ENCODE data around the gene C4BPA.

The C4BPA gene

DNA sequence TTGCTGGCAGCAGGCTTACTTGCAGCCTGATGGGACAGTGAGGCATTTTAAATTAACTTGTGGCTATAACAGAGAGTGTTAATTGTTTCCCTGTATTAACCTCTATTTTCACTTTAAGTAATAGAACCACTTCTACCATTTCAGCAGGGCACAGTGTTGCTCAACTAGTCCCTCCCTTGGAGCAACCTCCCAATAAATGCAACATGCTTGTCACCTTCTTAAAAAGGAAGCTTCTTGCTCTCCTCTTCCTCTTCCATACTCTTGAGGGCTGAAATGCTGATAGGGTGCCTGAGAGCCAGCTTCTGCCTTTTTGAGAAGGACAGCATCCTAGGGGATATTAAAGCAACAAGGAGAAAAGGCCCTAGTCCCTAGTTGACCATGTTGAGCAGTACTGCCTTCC is 52.1 kb downstream of the C4BPA start:
- no peak for DNase-seq
- in situ Hi-C loops (cut with HindIII; ENCODE audit: low pct_ligation_motif_present, low pct_unique_long_range_greater_than_20kb, low sequenced_read_pairs), result no loop called here

DNA sequence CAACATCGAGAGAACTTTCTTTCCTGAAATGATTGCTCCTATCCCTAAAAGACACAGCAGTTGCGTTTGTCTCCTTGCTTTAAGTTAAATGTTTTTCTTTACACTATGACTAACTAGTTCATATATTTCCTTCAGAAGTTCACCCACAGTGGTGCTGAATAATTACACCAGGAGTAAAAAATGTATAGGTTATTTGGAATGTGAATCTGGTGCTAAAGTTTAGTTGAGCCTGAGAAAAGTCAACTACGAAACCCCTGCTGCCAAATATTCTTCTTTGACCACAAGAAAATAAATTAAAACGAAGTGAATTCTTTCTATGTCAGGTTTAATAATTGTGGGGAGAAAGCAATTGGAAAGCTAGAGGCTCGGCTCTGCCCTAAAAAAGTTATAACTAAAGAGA is 52.8 kb downstream of the C4BPA start:
- no peak for DNase-seq
- in situ Hi-C loops (cut with HindIII; ENCODE audit: low pct_ligation_motif_present, low pct_unique_long_range_greater_than_20kb, low sequenced_read_pairs), result no loop called here

DNA sequence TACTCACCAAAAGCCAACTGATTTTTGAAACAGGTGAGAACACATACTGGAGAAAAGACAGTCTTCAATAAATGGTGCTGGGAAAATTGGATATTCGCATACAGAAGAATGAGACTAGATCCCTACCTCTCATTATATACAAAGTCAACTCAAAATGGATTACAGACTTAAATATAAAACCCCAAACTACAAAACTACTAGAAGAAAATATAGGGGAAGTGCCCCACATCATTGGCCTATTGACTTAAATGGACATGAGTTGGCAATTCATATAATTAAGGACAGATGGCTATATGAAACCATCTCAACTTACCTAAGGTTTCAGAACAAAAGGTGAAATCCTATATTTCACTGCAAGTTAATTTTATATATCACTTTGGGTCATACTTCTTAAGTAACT is 60.1 kb downstream of the C4BPA start:
- in situ Hi-C loops (cut with HindIII; ENCODE audit: low pct_ligation_motif_present, low pct_unique_long_range_greater_than_20kb, low sequenced_read_pairs), result no loop called here
- no peak for DNase-seq

DNA sequence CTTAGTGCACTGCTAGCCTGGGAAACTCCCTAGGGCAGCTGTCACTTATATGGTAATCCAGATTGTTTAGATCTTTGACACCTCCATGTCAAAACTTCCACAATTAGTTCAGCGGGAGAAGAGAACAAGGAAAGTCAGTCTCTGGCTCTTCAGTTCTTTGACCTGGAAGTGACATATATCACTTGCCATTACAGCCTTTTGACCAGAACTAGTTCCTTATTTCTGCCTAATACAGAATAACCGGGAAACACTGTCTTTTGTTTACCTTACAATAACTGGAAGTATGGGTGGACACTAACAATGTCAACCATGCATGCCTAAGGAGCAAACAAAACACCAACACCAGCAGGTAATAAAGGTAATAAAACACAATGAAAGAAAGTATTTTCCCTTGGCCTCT is 68.3 kb downstream of the C4BPA start:
- DNase-seq, result no peak
- in situ Hi-C loops (cut with HindIII; ENCODE audit: low pct_ligation_motif_present, low pct_unique_long_range_greater_than_20kb, low sequenced_read_pairs), result no loop called here

DNA sequence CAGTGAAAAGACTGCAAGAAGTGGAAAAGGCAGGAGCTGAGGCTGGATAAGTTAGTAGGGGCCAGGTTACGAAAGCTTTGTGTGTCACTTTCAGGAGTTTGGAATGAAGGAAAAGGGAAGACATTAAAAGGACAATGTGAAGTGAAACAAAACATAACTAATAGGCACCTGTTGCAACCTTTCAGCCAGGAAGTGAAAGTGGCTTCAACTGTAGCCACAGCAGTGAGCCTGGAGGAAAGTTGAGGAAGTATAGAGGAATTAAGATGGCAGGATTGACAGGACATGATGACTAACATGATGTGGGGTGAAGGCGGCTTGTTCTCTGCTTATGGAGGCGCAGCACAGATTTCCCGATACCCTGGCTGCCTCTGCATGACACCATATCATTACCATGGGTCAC is 68.9 kb downstream of the C4BPA start:
- in situ Hi-C loops (cut with HindIII; ENCODE audit: low pct_ligation_motif_present, low pct_unique_long_range_greater_than_20kb, low sequenced_read_pairs), result no loop called here
- DNase-seq, result no peak

DNA sequence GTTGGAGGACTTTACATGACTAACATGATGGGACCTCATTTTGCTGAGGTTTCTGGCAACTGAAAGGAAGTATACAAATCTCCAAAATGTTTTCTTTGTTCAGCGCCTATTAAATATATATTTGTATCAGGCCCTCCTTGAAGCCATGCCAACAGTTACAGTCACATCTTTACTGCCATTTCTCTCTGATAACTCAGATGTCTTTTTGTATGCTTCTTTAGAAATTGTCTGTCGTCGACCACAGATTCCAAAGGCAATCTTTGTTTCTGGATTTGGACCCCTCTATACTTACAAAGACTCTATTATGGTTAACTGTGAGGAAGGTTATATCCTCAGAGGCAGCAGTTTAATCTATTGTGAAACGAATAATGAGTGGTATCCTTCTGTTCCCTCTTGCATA is 69.4 kb downstream of the C4BPA start:
- DNase-seq, result no peak
- in situ Hi-C loops (cut with HindIII; ENCODE audit: low pct_ligation_motif_present, low pct_unique_long_range_greater_than_20kb, low sequenced_read_pairs), result no loop called here

DNA sequence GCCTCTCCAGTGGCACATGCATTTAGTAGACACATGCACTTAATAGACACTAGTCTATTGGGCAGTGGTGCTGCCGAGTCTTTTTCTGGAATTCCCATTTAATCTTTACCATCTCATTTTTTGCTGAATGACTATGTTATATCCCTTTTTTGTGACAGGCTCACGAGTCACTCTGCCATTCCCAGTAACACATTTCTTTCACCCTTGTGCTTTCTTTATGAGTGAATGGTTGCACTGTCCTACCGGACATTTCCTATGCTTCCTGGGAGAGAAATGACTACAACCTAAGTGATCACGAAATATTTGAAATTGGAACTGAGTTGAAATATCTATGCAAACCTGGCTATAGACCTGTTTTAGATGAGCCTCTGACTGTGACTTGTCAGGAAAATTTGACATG is 70.9 kb downstream of the C4BPA start:
- no peak for DNase-seq
- in situ Hi-C loops (cut with HindIII; ENCODE audit: low pct_ligation_motif_present, low pct_unique_long_range_greater_than_20kb, low sequenced_read_pairs), result no loop called here

DNA sequence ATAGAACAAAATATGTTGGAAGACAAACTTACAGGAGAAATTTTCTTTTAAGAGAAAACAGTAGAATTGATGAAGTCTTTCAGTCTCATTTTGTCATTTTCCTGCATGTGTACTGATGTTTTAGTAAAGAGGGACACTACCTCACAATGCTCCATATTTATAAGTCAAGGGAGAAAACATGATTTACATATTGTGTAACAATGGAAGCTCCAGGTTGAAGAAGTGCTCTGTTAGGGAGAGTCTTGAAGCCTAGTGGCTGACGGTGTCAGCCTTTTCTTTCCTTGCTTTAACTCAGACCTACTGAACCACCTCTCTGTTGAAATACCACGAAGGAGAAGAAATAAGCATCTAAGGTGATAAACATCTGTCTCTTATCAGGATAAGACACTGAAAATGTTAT is 75.0 kb downstream of the C4BPA start:
- in situ Hi-C loops (cut with HindIII; ENCODE audit: low pct_ligation_motif_present, low pct_unique_long_range_greater_than_20kb, low sequenced_read_pairs), result no loop called here
- DNase-seq, result no peak

DNA sequence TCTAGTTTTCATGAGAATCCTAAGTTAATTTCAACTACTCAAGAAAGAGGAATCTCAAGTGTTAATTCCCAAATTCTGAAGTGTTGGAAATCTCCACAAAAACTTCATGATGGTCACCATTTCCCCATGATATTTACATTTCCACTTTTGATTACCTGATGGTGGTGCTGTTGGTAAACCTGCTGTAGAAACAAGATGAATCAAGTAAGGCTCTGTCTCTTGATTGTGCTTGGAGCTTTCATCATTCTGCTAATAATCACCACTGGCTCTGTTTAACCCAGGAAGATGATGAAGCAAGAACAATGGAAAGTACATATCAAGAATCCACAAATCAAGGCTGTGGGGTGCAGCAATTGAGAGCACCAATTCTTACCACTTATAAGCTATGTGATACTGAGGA is 77.8 kb downstream of the C4BPA start:
- DNase-seq, result peak; percentile 26

DNA sequence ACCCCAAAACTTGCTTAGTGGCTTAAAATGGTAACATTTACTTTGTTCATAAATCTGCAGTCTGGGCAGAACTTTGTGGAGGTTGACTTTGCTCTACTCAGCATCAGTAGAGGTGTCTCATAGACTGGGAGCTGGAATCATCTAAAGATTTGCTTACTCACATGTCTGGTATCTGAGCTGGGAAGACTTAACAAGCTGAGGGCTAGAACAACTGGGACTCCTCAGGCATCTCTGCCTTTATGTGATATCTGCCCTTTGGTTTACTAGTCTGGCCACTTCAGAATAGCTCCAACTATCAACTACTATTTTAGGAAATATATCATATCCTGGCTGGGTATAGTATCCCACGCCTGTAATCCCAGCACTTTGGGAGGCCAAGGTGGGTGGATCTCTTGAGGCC is 82.5 kb downstream of the C4BPA start:
- no peak for DNase-seq
- in situ Hi-C loops (cut with HindIII; ENCODE audit: low pct_ligation_motif_present, low pct_unique_long_range_greater_than_20kb, low sequenced_read_pairs), result no loop called here

More for the DNA sequence above, 77.8 kb downstream of the C4BPA start:
- in situ Hi-C loops (cut with HindIII; ENCODE audit: low pct_ligation_motif_present, low pct_unique_long_range_greater_than_20kb, low sequenced_read_pairs), result no loop called here

DNA sequence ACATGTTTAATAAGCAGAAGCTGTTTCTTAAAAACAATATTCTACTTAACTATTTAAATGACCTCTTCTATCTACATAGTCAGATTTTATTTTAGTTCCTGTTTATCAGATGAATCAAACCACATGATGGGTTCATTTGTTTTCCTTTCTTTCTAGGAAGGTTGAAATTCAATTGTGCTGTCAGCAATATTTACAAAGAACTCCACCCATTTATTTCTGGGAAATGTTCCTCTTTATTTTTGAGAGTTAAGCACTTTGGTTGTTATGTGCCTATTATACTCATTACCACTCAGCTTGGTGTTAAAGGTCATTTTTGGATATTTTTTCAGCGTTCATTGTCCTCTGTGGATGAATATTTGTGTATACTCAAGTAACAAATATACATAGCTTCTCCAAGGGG is 84.9 kb downstream of the C4BPA start:
- in situ Hi-C loops (cut with HindIII; ENCODE audit: low pct_ligation_motif_present, low pct_unique_long_range_greater_than_20kb, low sequenced_read_pairs), result no loop called here

DNA sequence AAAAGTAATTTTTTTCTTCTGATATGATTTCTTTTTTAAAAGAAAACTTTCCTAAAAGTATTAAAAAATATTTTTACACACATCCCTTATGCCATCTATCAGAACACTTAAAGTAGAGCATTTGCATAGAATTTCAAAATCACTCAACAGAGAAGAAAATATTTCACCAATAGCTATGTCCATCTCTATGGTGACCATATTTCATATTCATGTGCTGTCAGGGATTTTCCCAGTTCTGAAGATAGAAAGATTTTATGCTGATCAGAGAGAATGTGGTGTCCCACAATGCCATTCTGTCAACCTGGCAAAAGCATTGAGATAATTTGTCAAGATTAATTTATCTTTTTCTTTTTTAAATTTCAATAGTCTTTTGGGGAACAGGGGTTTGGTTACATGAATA is 87.0 kb downstream of the C4BPA start:
- in situ Hi-C loops (cut with HindIII; ENCODE audit: low pct_ligation_motif_present, low pct_unique_long_range_greater_than_20kb, low sequenced_read_pairs), result no loop called here
- DNase-seq, result no peak

More for the DNA sequence above, 84.9 kb downstream of the C4BPA start:
- no peak for DNase-seq

DNA sequence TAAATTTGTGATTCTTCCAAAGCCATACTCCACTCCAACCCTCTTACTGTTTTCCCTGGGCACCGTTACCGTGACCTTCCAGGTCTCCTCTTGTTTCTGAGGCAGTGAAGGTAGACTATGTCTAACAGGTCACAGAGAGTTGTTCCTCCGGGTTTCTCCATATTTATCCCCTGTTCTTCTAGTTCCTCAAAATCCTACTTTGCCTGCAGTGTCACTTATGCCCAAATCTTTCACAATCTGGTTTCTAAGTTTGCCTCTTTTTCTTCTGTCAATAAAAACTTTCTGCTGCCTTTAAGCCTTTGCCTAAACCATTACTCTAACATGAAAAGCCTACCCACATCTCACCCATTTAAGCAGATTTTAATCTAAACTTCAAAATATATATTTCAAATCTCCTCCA is 87.7 kb downstream of the C4BPA start:
- in situ Hi-C loops (cut with HindIII; ENCODE audit: low pct_ligation_motif_present, low pct_unique_long_range_greater_than_20kb, low sequenced_read_pairs), result no loop called here

DNA sequence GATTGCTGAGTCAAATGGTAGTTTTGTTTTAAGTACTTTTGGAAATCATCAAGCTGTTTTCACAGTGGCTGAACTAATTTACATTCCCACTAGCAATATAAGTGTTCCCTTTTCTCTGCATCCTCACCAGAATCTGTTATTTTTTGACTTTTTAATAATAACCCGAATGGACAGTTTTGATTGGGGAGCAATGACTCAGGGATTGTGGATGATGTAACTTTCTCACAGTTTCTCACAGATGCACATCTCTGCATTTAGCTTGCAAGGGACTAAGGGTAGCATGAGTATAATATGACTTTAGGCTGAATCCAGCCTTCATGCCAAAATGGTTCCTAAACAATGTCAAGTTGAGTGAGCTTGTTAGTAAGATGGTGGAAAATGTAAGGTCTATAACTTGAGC is 90.2 kb downstream of the C4BPA start:
- in situ Hi-C loops (cut with HindIII; ENCODE audit: low pct_ligation_motif_present, low pct_unique_long_range_greater_than_20kb, low sequenced_read_pairs), result no loop called here
- no peak for DNase-seq

More for the DNA sequence above, 87.7 kb downstream of the C4BPA start:
- DNase-seq, result no peak
